ENCODE results near the gene TMEM238.

DNA sequence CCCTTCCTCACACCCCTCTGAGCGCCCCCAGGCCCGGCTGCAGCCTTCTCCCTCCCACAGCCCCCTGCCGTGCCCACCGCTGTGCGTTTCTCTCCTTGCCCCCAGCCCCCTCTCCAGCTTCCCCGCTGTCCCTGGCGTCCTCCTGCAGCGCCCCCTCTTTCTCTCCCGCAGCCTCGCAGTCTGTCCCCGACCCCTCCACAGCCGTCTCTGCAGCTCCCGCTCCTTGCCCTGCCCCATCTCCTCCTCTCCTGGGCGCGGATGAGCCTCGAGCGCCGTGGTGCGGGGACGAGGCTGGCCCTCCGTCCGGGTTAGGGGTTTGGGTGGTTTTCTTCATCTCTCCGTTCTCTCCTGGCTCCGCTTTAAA, 43.3 kb downstream of the TMEM238 start:
- TF ChIP-seq, protein P1, sequence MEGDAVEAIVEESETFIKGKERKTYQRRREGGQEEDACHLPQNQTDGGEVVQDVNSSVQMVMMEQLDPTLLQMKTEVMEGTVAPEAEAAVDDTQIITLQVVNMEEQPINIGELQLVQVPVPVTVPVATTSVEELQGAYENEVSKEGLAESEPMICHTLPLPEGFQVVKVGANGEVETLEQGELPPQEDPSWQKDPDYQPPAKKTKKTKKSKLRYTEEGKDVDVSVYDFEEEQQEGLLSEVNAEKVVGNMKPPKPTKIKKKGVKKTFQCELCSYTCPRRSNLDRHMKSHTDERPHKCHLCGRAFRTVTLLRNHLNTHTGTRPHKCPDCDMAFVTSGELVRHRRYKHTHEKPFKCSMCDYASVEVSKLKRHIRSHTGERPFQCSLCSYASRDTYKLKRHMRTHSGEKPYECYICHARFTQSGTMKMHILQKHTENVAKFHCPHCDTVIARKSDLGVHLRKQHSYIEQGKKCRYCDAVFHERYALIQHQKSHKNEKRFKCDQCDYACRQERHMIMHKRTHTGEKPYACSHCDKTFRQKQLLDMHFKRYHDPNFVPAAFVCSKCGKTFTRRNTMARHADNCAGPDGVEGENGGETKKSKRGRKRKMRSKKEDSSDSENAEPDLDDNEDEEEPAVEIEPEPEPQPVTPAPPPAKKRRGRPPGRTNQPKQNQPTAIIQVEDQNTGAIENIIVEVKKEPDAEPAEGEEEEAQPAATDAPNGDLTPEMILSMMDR (conservative IDR thresholded peaks at IDR 0.05 in 1 of 2, IDR thresholded peaks at IDR 0.05 in 1 of 2; ENCODE audit: low read depth in 1 of 2, low read length in 2 of 2), result no peak
- no peak for TF ChIP-seq EZH2 (IDR thresholded peaks at IDR 0.05; ENCODE audit: low read length, missing control alignments)
